Stomach (tissue), 4 donors: ENCODE data around the gene BCL2.

Source experiments
- CTCF ChIP-seq, 7 experiments: fragments of 450-650 bp in 4 of 7; fragments of 200-600 bp in 3 of 7; sonication (generic) in 3 of 7; IDR thresholded peaks; one replicate each; pipeline ENCODE4 v1.5.1; 2016 to 2019; ENCODE audit warnings: antibody characterized with exemption in 7 of 7, control low read depth in 2 of 7, mild to moderate bottlenecking in 1 of 7
- POLR2AphosphoS5 ChIP-seq, 3 donors: sonication (generic); formaldehyde crosslinking; IDR thresholded peaks; one replicate each; pipeline ENCODE4 v1.6.1; 2016; ENCODE audit warnings: antibody characterized with exemption in 3 of 3

- TF ChIP-seq CTCF (IDR thresholded peaks at IDR 0.05) (no peak), POLR2AphosphoS5 (IDR thresholded peaks at IDR 0.05) (no peak)
Measured at GRCh38 chr18:63282793-63283192, 36.8 kb downstream of the BCL2 start.
